SH-SY5Y (cell line): ENCODE measurements around the gene SMIM13.

Source experiments
- GATA2 ChIP-seq: IDR thresholded peaks from 2 replicates; pipeline ENCODE4 v1.6.1; 2011; ENCODE audit warnings: mild to moderate bottlenecking, low read depth, low read length
- GATA3 ChIP-seq: IDR thresholded peaks from 2 replicates; pipeline ENCODE4 v1.6.1; 2011; ENCODE audit warnings: low read depth, mild to moderate bottlenecking, low read length, moderate library complexity

DNA sequence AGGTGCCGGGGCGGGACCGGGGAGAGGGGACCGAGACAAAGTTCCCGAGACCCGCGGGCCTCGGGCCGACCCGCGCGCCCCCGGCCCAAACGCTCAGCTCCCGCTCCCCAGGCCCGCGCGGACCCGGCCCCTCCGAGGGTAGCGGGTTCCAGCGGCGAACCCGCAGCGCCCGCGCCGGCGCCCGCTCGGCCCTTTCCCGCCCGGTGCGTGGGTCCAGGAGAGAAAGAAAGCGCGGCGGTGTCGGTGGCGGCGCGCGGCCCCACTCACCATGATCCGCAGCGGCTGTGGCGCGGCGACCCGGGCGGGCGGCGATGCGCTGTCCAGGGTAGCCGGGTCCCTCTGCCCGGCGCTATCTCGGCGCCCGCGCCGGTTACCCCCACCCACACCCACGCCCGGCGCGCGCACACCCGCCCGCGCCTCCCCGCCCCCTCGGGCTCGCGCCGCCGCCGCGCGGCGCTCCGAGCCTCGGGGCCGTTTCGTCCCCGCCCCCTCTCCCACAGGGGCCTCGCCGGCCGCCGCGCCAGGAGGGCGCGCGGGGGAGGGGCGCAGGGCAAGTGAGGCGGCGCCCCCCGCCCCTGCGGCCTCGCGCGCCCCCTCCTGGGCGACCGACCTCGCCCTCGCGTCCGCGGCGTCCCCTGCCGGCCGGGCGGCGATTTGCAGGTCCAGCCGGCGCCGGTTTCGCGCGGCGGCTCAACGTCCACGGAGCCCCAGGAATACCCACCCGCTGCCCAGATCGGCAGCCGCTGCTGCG, 49.5 kb upstream of the SMIM13 start, which contains the start of gene ELOVL2:
- no peak for TF ChIP-seq GATA2
- no peak for TF ChIP-seq GATA3
